HepG2 (cell line): ENCODE data around the gene OR8J1. TPM values are rescaled to one million over a fixed set of nuclear protein-coding genes. Genes with fewer than 3 reads are reported as not detected.

Source experiments
- ATAC-seq: fragments of 200-7000 bp; cut with Tn5 transposase; 3 replicates; pipeline ENCODE4 v1.9.1; 2020; ENCODE audit warnings: mild to moderate bottlenecking, moderate library complexity
- BruUV-seq: library from RNA; stranded (reverse); fragments of 400-500 nt; replicated peaks from 2 replicates; lab custom pipeline; 2021; lab: Mats Ljungman, UMichigan
- CTCF ChIA-PET: fragments of 300-600 bp; formaldehyde crosslinking; extraction: SDS; loops from one replicate; lab custom pipeline; 2021; ENCODE audit warnings: low total read pairs, inconsistent platforms, low intra/inter-chr PET ratio; lab: Yijun Ruan, JAX
- POLR2A ChIA-PET: fragments of 350-600 bp; sonication (Branson Sonifier 250); formaldehyde crosslinking; loops from one replicate; lab custom pipeline; 2020; ENCODE audit warnings: antibody characterized with exemption, inconsistent platforms; lab: Yijun Ruan, JAX
- DNase-seq: peaks from one replicate; pipeline ENCODE4 v3.0.0-alpha.2; 2015; ENCODE audit warnings: low spot score
- FAIRE-seq: peaks from 3 replicates; lab custom pipeline; 2011; peaks lifted over from hg19 to GRCh38; lab: Jason Lieb, UNC
- H2AFZ ChIP-seq: one replicate; pipeline ENCODE4 v1.6.1; 2011; ENCODE audit warnings: low read length, inconsistent platforms
- H3K27ac ChIP-seq: fragments of 300-600 bp; 3 replicates; pipeline ENCODE4 v1.8.0; 2011; ENCODE audit warnings: mixed run types, mild to moderate bottlenecking, mixed read lengths, low read length, inconsistent platforms; ENCODE audit not compliant: insufficient read depth; ENCODE audit errors: extremely low read length
- H3K27me3 ChIP-seq, 2 experiments: fragments of 200-600 bp in 1 of 2; 2 replicates in 1 of 2; 3 replicates in 1 of 2; pipeline versions ENCODE4 v1.6.0 to v1.8.0; 2011; ENCODE audit warnings: low read length in 2 of 2, mild to moderate bottlenecking in 2 of 2, moderate library complexity in 2 of 2, inconsistent platforms in 1 of 2; ENCODE audit not compliant: insufficient read depth in 2 of 2, control insufficient read depth in 1 of 2
- H3K36me3 ChIP-seq, 2 experiments: fragments of 200-600 bp in 1 of 2; replicated peaks in 1 of 2; 2 replicates in 1 of 2; 3 replicates in 1 of 2; pipeline versions ENCODE4 v1.5.1 to v1.8.0; 2011; ENCODE audit warnings: low read length in 2 of 2, inconsistent platforms in 1 of 2; ENCODE audit not compliant: insufficient read depth in 2 of 2, control insufficient read depth in 1 of 2
- H3K4me1 ChIP-seq: 2 replicates; pipeline ENCODE4 v1.5.1; 2012; ENCODE audit warnings: low read length, inconsistent platforms; ENCODE audit not compliant: insufficient read depth
- H3K4me2 ChIP-seq: 2 replicates; pipeline ENCODE4 v1.6.0; 2011; ENCODE audit warnings: low read depth, low read length, inconsistent platforms
- H3K4me3 ChIP-seq, 3 experiments: fragments of 200-600 bp in 1 of 3; sonication (generic), shearing (Covaris generic) in 1 of 3; replicated peaks in 1 of 3; 2 replicates each; pipeline ENCODE4 v1.5.1; 2011 to 2016; ENCODE audit warnings: low read length in 3 of 3, inconsistent platforms in 2 of 3, low read depth in 2 of 3, mild to moderate bottlenecking in 2 of 3, control low read depth in 1 of 3, mixed read lengths in 1 of 3; ENCODE audit not compliant: insufficient read depth in 1 of 3
- H3K79me2 ChIP-seq: one replicate; pipeline ENCODE4 v1.6.1; 2011; ENCODE audit warnings: low read length, inconsistent platforms; ENCODE audit not compliant: insufficient read depth
- H3K9ac ChIP-seq: 2 replicates; pipeline ENCODE4 v1.6.0; 2011; ENCODE audit warnings: mild to moderate bottlenecking, low read depth, low read length, inconsistent platforms; ENCODE audit not compliant: insufficient read depth
- H3K9me3 ChIP-seq: 2 replicates; pipeline ENCODE4 v1.5.1; 2012; ENCODE audit warnings: mild to moderate bottlenecking, low read length
- H4K20me1 ChIP-seq: 2 replicates; pipeline ENCODE4 v1.6.0; 2011; ENCODE audit warnings: inconsistent platforms, mild to moderate bottlenecking, low read length, moderate library complexity; ENCODE audit not compliant: insufficient read depth
- CEBPZ ChIP-seq: IDR thresholded peaks from 2 replicates; pipeline ENCODE4 v1.6.1; 2012; ENCODE audit warnings: low read length, improper control_type of control experiment
- FOXK2 ChIP-seq: fragments of 450-650 bp; IDR thresholded peaks from 2 replicates; pipeline ENCODE4 v1.6.1; 2016
- GATA4 ChIP-seq: sonication (generic); IDR thresholded peaks from 2 replicates; pipeline ENCODE4 v1.6.1; 2016; ENCODE audit warnings: antibody characterized with exemption, low read depth, borderline replicate concordance
- MTF2 ChIP-seq: sonication (generic); formaldehyde crosslinking; IDR thresholded peaks from 2 replicates; pipeline ENCODE4 v1.5.0; 2020; ENCODE audit warnings: missing genetic modification reagents, borderline replicate concordance
- TCF7 ChIP-seq: sonication (generic); IDR thresholded peaks from 2 replicates; pipeline ENCODE4 v1.6.1; 2016; ENCODE audit warnings: antibody characterized with exemption, low read depth
- TOPORS ChIP-seq: sonication (generic); formaldehyde crosslinking; IDR thresholded peaks from 2 replicates; pipeline ENCODE4 v1.8.0; 2023; ENCODE audit warnings: mild to moderate bottlenecking, missing genetic modification reagents
- U2AF1 ChIP-seq: fragments of 200-400 bp; formaldehyde crosslinking; optimal IDR thresholded peaks from 2 replicates; pipeline ENCODE3; 2017; ENCODE audit warnings: mild to moderate bottlenecking, low read depth, low read length
- ZBTB43 ChIP-seq: sonication (generic); formaldehyde crosslinking; conservative IDR thresholded peaks from 2 replicates; pipeline ENCODE4 v1.4.0; 2020; ENCODE audit warnings: missing genetic modification reagents
- ZBTB44 ChIP-seq: sonication (generic); formaldehyde crosslinking; IDR thresholded peaks from 2 replicates; pipeline ENCODE4 v1.4.0; 2020; ENCODE audit warnings: missing genetic modification reagents
- ZC3H4 ChIP-seq: sonication (generic); formaldehyde crosslinking; IDR thresholded peaks from 2 replicates; pipeline ENCODE4 v1.4.0; 2020; ENCODE audit warnings: missing genetic modification reagents, borderline replicate concordance
- ZNF101 ChIP-seq: sonication (generic); formaldehyde crosslinking; IDR thresholded peaks from 2 replicates; pipeline ENCODE4 v1.4.0; 2020; ENCODE audit warnings: mild to moderate bottlenecking, low read depth, missing genetic modification reagents, borderline replicate concordance
- ZNF207 ChIP-seq: fragments of 450-650 bp; IDR thresholded peaks from 2 replicates; pipeline ENCODE4 v1.6.1; 2016; ENCODE audit warnings: antibody characterized with exemption, borderline replicate concordance
- ZNF616 ChIP-seq: sonication (generic); formaldehyde crosslinking; IDR thresholded peaks from 2 replicates; pipeline ENCODE4 v1.5.0; 2020; ENCODE audit warnings: low read depth, mild to moderate bottlenecking, missing genetic modification reagents
- ZNF674 ChIP-seq: sonication (generic); formaldehyde crosslinking; IDR thresholded peaks from 2 replicates; pipeline ENCODE4 v1.5.0; 2020; ENCODE audit warnings: low read depth, mild to moderate bottlenecking, missing genetic modification reagents
- ZNF709 ChIP-seq: sonication (generic); formaldehyde crosslinking; IDR thresholded peaks from 2 replicates; pipeline ENCODE4 v1.5.0; 2020; ENCODE audit warnings: mild to moderate bottlenecking, missing genetic modification reagents
- WGBS: methylation state at CpG from one replicate; pipeline ENCODE4 v1.1.6; 2017; ENCODE audit warnings: low lambda C conversion rate; 5-methylcytosine and 5-hydroxymethylcytosine counted together
- in situ Hi-C: cut with HindIII; loops from 2 replicates; pipeline ENCODE4 v1.10.0; 2017; ENCODE audit warnings: low pct_unique_long_range_greater_than_20kb; ENCODE audit not compliant: extremely low pct_ligation_motif_present
- intact Hi-C: fragments of 100-400 bp; cut with micrococcal nuclease; formaldehyde crosslinking; loops from one replicate; pipeline ENCODE4 v1.10.0; 2022; ENCODE audit not compliant: unreplicated experiment
- polyA plus RNA-seq, 8 experiments: library from polyadenylated mRNA; depleted of rRNA in 3 of 8; stranded (reverse) in 7 of 8; unstranded in 1 of 8; fragments of >200 nt; fragmentation: Illumina TruSeq in 4 of 8; extraction: Trizol in 4 of 8; gene quantifications; 2 replicates each; pipeline versions ENCODE4 v1.2.1 to v1.2.3, GENCODE V29; 2011 to 2016; ENCODE audit warnings: low read depth in 4 of 8, missing spikeins in 1 of 8, mixed read lengths in 1 of 8; ENCODE audit not compliant: insufficient read depth in 1 of 8
- total RNA-seq, 5 experiments: library from RNA; depleted of rRNA; stranded (reverse); fragments of >200 nt; fragmentation: Illumina TruSeq; extraction: Trizol; gene quantifications; 2 replicates each; pipeline ENCODE4 v1.2.3, GENCODE V29; 2016; ENCODE audit warnings: low read depth in 1 of 5

Gene OR8J1
- total and polyA plus RNA-seq, 2 of the 13 experiments (the other 11 are each of a cell fraction or from before 2014, with no cell fraction given): not detected

GRCh38 chr11:56375324-56375723 lies 21.2 kb downstream of the OR8J1 start, which contains the start of gene OR8U1:
OR8U1 (plus strand) TSS chr11:56375624; CDS start chr11:56375624, 0 bp downstream.
- in situ Hi-C loops (no loop called here), intact Hi-C loops (no loop called here)
- DNase-seq (no peak), FAIRE-seq (no peak), ATAC-seq (no peak)
- no TSS peak for BruUV-seq
- CTCF ChIA-PET: no interaction called here
- Histone ChIP-seq H3K4me2 (no peak within 1 kb of the TSS), H3K9me3 (peaks cover 9% of the 10 kb centered on the region), H3K4me1 (no peaks in the 10 kb centered on the region), H3K27ac (no peak within 1 kb of the TSS), H3K79me2 (no peaks in the 10 kb centered on the region), H3K36me3 (no peaks in the 10 kb centered on the region), H4K20me1 (no peaks in the 10 kb centered on the region), H3K4me3 (no peak within 1 kb of the TSS), H3K27me3 (no peaks in the 10 kb centered on the region), H3K9ac (no peak within 1 kb of the TSS), H2AFZ (no peak within 1 kb of the TSS)
- no peak for TF ChIP-seq ZC3H4 (CRISPR knock-in tag)
- no peak for TF ChIP-seq ZNF207
- no peak for TF ChIP-seq TOPORS (CRISPR knock-in tag)
- no peak for TF ChIP-seq FOXK2
- no peak for TF ChIP-seq ZNF616
- no peak for TF ChIP-seq ZNF674 (CRISPR knock-in tag)
- no peak for TF ChIP-seq U2AF1
- no peak for TF ChIP-seq TCF7
- no peak for TF ChIP-seq GATA4
- TF ChIP-seq CEBPZ: no peak
- TF ChIP-seq ZNF101 (CRISPR knock-in tag): no peak
- no peak for TF ChIP-seq ZBTB44 (CRISPR knock-in tag)
- TF ChIP-seq ZBTB43: no peak
- no peak for TF ChIP-seq MTF2 (CRISPR knock-in tag)
- no peak for TF ChIP-seq ZNF709
- WGBS: 5% methylated on average over 2 of the region's 2 CpGs
- POLR2A ChIA-PET: no interaction called here
